IPS-20b (cell line): ENCODE data around the gene CFAP65.

Source experiments
- H3K27ac ChIP-seq: one replicate; pipeline ENCODE4 v1.5.1; 2013; ENCODE audit warnings: low read length
- H3K27me3 ChIP-seq: 2 replicates; pipeline ENCODE4 v1.6.1; 2013; ENCODE audit warnings: mild to moderate bottlenecking, low read length, inconsistent platforms; ENCODE audit not compliant: insufficient read depth
- H3K36me3 ChIP-seq: 2 replicates; pipeline ENCODE4 v1.6.1; 2013; ENCODE audit warnings: low read depth, mild to moderate bottlenecking, inconsistent platforms, low read length, moderate library complexity; ENCODE audit not compliant: insufficient read depth
- H3K4me1 ChIP-seq: 2 replicates; pipeline ENCODE4 v1.6.1; 2013; ENCODE audit warnings: mild to moderate bottlenecking, control low read depth, inconsistent platforms, low read length, moderate library complexity; ENCODE audit not compliant: insufficient read depth
- H3K4me3 ChIP-seq: 2 replicates; pipeline ENCODE4 v1.5.1; 2013; ENCODE audit warnings: mild to moderate bottlenecking, low read length, inconsistent platforms
- H3K9ac ChIP-seq: 2 replicates; pipeline ENCODE4 v1.6.1; 2013; ENCODE audit warnings: low read depth, mild to moderate bottlenecking, inconsistent platforms, low read length, moderate library complexity
- H3K9me3 ChIP-seq: 2 replicates; pipeline ENCODE4 v1.6.1; 2013; ENCODE audit warnings: mild to moderate bottlenecking, low read depth, low read length, inconsistent platforms; ENCODE audit not compliant: insufficient read depth

The CFAP65 gene

GRCh38 chr2:218963601-218964000, 77.7 kb downstream of the CFAP65 start:
- Histone ChIP-seq H3K9ac (peak overlapping the region; percentile 21; the same call in 1 of the 2 replicates), H3K4me3 (peak overlapping the region; percentile 34; the same call in 1 of the 2 replicates)

GRCh38 chr2:218962859-218963492, 78.3 kb downstream of the CFAP65 start:
- Histone ChIP-seq H3K27ac (no peak overlapping the region), H3K4me3 (peak overlapping the region; percentile 82), H3K27me3 (peaks cover 69% of the 10 kb centered on the region), H3K4me1 (peaks cover 15% of the 10 kb centered on the region), H3K36me3 (no peaks in the 10 kb centered on the region), H3K9me3 (no peaks in the 10 kb centered on the region), H3K9ac (no peak overlapping the region)

More at GRCh38 chr2:218963601-218964000, 77.7 kb downstream of the CFAP65 start:
- no peak overlapping the region for H3K27ac ChIP-seq
- peaks cover 69% of the 10 kb centered on the region for H3K27me3 ChIP-seq
- H3K9me3 ChIP-seq, result no peaks in the 10 kb centered on the region
- H3K36me3 ChIP-seq, result no peaks in the 10 kb centered on the region
- peaks cover 15% of the 10 kb centered on the region for H3K4me1 ChIP-seq

GRCh38 chr2:218961651-218962570, 79.4 kb downstream of the CFAP65 start:
- no peak overlapping the region for H3K27ac ChIP-seq
- H3K27me3 ChIP-seq, result peaks cover 72% of the 10 kb centered on the region
- H3K4me3 ChIP-seq, result peak overlapping the region; percentile 26; the same call in 1 of the 2 replicates

GRCh38 chr2:218961229-218961628, 80.1 kb downstream of the CFAP65 start:
- Histone ChIP-seq H3K4me1 (peaks cover 15% of the 10 kb centered on the region), H3K9ac (no peak overlapping the region), H3K9me3 (no peaks in the 10 kb centered on the region), H3K27me3 (peaks cover 75% of the 10 kb centered on the region), H3K27ac (no peak overlapping the region), H3K4me3 (peak overlapping the region; percentile 26; the same call in 1 of the 2 replicates), H3K36me3 (no peaks in the 10 kb centered on the region)

More at GRCh38 chr2:218961651-218962570, 79.4 kb downstream of the CFAP65 start:
- no peaks in the 10 kb centered on the region for H3K36me3 ChIP-seq
- H3K9me3 ChIP-seq, result no peaks in the 10 kb centered on the region
- no peak overlapping the region for H3K9ac ChIP-seq
- peaks cover 15% of the 10 kb centered on the region for H3K4me1 ChIP-seq

GRCh38 chr2:218960309-218961165, 80.8 kb downstream of the CFAP65 start:
- Histone ChIP-seq H3K4me1 (peaks cover 15% of the 10 kb centered on the region), H3K36me3 (no peaks in the 10 kb centered on the region), H3K9ac (no peak overlapping the region), H3K4me3 (no peak overlapping the region), H3K9me3 (no peaks in the 10 kb centered on the region), H3K27ac (no peak overlapping the region), H3K27me3 (peaks cover 79% of the 10 kb centered on the region)

GRCh38 chr2:218959761-218960308, 81.5 kb downstream of the CFAP65 start:
- H3K27ac ChIP-seq, result no peak overlapping the region
- H3K4me3 ChIP-seq, result peak overlapping the region; percentile 89; the same call in 1 of the 2 replicates
- no peaks in the 10 kb centered on the region for H3K36me3 ChIP-seq
- H3K9me3 ChIP-seq, result no peaks in the 10 kb centered on the region
- H3K27me3 ChIP-seq, result peaks cover 86% of the 10 kb centered on the region
- H3K9ac ChIP-seq, result no peak overlapping the region
- H3K4me1 ChIP-seq, result peaks cover 15% of the 10 kb centered on the region

- Histone ChIP-seq H3K9me3 (no peaks in the 10 kb centered on the region), H3K4me1 (peaks cover 11% of the 10 kb centered on the region), H3K4me3 (peak within 1 kb of the TSS; percentile 89), H3K27ac (no peak within 1 kb of the TSS), H3K9ac (peak within 1 kb of the TSS; percentile 65; the same call in 1 of the 2 replicates), H3K36me3 (no peaks in the 10 kb centered on the region), H3K27me3 (peaks cover 89% of the 10 kb centered on the region)
Observed at GRCh38 chr2:218959141-218959731, 82.1 kb downstream of the CFAP65 start, which contains the start of gene CDK5R2. TSS of gene CDK5R2 (plus strand) at chr2:218959666. CDS start at chr2:218959821, 155 bp downstream.

GRCh38 chr2:218958276-218958675, 83.0 kb downstream of the CFAP65 start:
- Histone ChIP-seq H3K4me3 (no peak overlapping the region), H3K4me1 (peaks cover 4% of the 10 kb centered on the region), H3K27ac (no peak overlapping the region), H3K36me3 (no peaks in the 10 kb centered on the region), H3K27me3 (peaks cover 91% of the 10 kb centered on the region), H3K9me3 (no peaks in the 10 kb centered on the region), H3K9ac (no peak overlapping the region)

- H3K36me3 ChIP-seq, result no peaks in the 10 kb centered on the region
- H3K9me3 ChIP-seq, result no peaks in the 10 kb centered on the region
- H3K4me1 ChIP-seq, result peaks cover 4% of the 10 kb centered on the region
- no peak overlapping the region for H3K9ac ChIP-seq
- no peak overlapping the region for H3K27ac ChIP-seq
- H3K27me3 ChIP-seq, result peaks cover 89% of the 10 kb centered on the region
- H3K4me3 ChIP-seq, result no peak overlapping the region
Observed at GRCh38 chr2:218957671-218958070, 83.6 kb downstream of the CFAP65 start.

GRCh38 chr2:218956039-218956438, 85.3 kb downstream of the CFAP65 start:
- Histone ChIP-seq H3K9ac (no peak overlapping the region), H3K27me3 (peaks cover 73% of the 10 kb centered on the region), H3K9me3 (no peaks in the 10 kb centered on the region)

More at GRCh38 chr2:218956039-218956438, 85.3 kb downstream of the CFAP65 start:
- Histone ChIP-seq H3K4me1 (no peaks in the 10 kb centered on the region; the same call in 1 of the 2 replicates), H3K36me3 (no peaks in the 10 kb centered on the region), H3K4me3 (no peak overlapping the region), H3K27ac (no peak overlapping the region)
